22Rv1 (cell line): ENCODE data around the gene MEF2C.
"Not testable (repeated sequence)": the region's sequence is repeated elsewhere in the genome, so short reads cannot be mapped to it uniquely, and the experiment has no call there.

Source experiments
- CTCF ChIP-seq: fragments of 450-650 bp; IDR thresholded peaks from 2 replicates; pipeline ENCODE4 v1.5.1; 2017; ENCODE audit warnings: mild to moderate bottlenecking
- ZFX ChIP-seq: fragments of 450-650 bp; IDR thresholded peaks from 2 replicates; pipeline ENCODE4 v1.6.1; 2017; ENCODE audit warnings: antibody characterized with exemption, borderline replicate concordance

- TF ChIP-seq CTCF, ZFX: not testable (repeated sequence)
Measured at GRCh38 chr5:88912743-88913142, 29.8 kb upstream of the MEF2C start.
